ENCODE data around the gene CXCR5.
A peak's percentile ranks its signal among the peaks of the same experiment; 100 is the strongest.

Gene CXCR5

DNA sequence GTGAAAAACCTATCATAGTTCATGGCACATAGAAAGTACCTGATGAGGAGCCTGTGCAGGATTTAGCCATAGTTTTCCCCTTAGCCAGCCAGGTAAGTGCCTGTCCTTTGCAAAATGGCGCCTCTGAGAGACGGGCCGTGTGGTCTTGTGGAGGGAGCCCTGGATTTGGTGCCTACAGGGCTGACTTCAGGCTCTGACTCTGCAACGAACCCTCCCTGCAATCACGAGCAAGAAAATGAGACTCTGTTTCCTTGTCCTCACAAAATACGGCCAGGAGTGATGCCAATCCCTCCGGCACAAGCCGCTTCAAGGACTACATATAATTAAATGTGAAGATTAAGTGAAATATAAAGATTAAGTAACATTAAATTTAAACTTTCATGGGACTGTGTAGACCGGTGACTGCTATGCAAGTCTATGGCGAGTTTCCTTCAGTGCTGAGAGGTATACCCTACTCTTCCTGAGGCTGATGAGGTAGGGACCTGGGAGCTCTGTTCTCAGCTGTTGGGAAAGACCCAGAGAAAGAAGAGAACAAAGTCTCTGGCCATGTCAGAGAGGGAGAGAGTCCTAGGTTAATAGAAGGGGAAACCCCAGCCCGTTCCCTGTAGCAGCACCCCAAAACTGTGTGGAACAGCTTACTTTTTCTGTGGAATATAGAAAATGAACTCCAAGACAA is 6.1 kb upstream of the CXCR5 start:
- DNase-seq, result no peak

DNA sequence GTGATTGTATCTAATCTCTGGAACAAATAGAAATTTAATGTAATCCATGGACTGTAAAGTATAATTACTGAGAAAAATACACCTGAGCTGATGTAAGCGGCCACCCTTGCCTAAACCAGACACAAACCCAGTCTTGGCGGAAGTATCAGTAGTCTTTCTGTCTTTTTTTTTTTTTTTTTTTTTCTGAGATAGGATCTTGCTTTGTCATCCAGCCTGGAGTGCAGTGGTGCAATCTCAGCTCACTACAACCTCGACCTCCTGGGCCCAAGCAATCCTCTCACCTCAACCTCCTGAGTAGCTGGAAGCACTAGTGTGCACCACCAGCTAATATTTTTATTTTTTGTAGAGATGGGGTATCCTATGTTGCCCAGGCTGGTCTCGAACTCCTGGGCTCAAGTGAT is 5.5 kb upstream of the CXCR5 start:
- no peak for DNase-seq

DNA sequence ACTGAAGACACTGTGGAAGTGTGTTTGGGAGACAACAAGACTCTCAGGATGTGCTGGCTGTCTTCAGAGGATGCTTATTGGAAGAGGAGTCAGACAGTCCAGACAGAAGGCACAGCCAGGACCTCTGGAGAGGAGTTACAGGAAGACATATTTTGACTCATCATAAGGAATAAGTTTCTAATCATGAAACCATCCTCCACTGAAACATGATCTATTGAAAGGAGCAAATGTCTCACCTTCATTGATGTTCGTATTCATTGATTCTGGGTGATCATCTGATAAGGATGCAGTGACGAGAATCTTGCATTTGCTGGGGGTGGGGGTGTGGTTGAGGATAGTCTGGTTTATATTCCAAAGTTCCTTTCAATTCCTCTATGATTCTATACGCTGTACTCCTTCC is 2.5 kb upstream of the CXCR5 start:
- DNase-seq, result no peak

DNA sequence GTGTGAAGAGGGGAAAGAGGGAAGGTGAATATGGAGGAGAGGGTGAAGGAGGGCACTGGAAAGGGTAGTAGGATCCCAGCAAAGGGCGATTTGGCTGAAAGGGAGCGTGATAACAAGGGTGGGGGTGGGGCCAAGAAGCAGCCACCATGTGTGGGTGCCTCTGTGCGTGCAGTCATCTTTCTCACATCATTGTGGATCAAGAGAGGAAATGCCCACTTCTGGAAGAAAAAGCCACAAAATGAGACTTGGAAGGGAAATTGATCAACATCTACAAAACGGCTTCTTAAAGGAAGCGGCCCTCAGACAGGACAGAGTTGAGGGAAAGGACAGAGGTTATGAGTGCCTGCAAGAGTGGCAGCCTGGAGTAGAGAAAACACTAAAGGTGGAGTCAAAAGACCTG is 1.2 kb upstream of the CXCR5 start:
- DNase-seq, result no peak

DNA sequence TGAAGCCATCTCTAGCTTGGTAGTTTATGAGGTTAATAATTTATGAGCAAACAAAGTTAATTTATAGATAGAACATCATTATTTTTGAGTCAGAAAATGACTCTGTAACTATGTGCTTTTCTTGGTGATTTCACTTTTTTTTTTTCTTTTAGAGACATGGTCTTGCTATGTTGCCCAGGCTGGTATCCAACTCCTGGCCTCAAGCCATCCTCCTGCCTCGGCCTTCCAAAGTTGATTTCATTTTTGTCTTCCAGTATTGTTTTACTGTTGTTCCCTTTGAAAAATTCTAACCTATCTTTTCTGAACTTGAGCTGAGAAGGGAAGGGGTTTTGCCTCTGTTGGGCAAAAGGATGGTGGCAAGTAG is 706 bp upstream of the CXCR5 start:
- no peak for DNase-seq

DNA sequence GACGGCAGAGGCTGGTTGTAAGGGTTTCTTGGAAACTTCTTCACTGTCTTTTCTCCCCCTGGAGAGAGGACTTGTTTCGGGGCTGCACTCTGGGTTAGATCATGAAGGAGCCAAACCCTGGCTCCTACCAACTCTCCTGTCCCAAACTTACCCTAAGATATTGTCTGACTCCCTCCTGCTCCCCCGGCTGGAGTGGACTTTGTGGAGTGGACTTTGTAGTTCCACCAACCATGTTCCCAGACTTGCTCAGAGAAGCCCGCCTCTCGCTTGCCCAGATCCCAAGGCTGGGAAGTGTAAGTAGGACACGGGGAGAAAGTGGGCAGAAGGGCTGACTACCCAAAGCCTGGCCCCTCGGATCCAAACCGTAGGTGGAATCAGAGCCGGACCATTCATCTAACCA is 1.2 kb downstream of the CXCR5 start:
- no peak for DNase-seq

DNA sequence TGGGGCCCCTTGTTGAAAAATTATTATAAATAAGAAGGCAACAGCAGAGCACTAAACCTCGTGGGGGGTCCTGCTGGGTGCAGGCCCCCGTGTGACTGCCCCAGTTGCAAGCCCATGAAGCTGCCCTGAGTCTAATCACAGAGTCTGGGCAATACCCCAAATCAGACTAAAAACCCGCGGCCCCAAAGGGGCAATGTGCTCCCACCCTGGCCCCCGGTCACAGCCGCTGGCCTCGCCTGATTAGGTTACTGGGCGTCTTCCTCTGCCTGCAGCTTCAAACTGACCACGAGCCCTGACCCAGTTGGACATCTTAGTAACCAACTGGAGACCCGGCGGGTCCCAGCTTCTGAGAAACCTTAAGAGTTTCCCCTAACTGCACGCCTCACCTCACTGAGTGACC is 1.6 kb downstream of the CXCR5 start:
- no peak for DNase-seq

DNA sequence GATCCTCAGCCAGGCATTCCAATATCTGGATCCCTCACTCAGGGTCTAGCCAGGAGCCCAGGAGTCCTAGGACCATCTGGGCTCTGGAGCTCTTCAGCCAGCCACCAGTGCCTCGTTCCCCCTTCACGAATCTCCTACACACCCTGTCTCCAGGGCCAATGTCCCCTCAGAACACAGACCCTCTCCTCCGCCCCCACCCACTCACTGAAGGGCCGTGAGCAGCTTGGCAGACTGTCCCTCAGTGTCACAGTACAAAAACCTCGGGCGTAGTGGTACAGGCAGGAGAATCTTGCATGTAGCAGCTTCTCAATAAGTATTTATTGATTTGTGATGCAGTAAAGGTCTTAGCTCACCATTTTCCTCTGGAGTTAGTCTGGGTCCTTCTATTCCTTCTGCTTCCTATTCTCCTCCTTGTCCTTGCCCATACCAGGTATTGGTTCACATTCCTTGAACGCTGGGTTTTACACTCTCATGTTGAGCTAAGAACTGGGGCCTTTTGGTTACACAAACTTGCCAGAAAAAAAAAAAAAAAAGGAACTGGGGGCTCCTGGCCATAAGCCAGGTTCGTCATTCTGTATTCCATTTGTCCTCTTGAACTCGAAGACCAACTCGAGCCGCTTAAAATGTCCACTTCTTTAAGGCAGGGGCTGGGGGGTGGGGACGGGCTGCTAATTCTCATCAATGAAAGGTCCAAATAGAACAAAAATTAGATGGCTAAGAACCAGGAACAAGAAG is 2.3 kb downstream of the CXCR5 start:
- no peak for DNase-seq

DNA sequence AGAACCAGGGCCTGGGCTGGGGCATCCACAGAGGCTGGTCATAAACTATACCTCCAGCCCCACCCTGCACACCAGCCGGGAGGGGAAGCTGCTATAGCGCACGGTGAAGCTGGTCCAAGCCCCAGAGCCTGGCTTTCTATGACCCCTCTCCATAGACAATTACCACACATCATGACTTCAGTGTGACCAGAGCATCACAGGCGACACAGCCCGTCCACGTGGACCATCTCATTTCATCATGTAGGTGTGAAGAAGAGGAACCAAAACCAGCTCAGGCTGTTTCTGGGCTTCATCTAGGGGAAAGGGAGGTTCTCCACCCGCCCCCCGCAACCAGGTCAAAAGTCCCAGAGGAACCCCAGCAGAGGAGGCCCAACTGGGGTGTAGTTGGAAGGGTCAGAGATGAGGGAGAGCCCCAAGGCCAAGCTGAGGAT is 3.0 kb downstream of the CXCR5 start:
- DNase-seq, result no peak

DNA sequence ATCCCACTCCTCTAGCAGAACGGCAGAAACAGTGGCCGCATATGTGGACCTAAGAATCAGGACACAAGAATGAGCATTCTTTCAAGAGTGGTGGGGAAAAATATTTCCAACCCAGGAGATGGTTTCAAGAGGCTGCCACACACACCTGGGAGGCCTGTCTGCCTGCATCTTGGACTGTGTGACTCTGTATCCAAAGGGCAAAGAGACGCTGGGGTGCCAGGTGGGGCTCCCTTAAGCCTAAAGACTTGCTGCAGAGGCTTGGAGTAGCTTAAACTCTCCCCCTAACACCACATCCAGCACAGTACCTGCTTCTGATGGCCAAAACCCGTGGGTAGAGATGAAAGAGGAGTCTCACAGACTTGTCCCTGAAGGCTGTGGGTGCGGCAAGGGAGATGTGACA is 3.5 kb downstream of the CXCR5 start:
- DNase-seq, result no peak

DNA sequence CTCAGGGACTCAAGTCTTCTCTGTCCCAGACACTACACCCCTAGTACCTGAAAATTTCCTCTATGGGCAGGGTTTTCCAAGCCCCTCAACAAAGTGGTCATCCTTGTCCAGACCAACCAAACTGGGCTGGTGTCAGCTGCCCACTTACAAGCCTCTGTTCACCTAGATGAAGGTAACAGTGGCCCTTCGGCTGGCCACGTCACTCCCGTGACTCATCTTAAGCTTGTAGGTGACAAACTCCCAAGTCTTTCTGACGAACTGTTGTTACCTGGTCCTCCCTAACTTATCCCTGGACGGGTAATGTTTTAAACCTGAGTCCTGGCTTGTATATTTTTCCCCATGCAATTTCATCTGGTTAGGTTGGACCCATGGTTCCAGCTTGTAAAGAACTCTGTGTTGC is 4.7 kb downstream of the CXCR5 start:
- no peak for DNase-seq

DNA sequence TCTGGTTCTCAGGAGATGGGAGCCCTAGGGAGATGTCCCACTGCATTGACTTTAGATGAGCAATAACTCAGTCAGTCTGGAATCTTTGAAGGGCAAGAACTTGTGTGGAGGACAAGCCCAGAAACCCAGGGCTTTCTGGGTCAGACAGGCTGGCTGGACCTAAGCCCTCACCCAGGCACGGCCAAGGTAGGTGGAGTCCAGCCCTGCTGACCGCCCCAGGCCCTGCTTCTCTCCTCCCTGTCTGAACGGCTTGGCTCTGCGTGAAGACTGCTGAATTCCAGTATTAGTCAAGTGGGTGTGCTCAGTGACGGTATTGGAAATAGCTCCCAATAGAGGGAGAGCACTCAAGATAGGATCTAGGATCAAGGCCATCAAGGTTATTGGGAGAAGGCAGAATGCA is 6.1 kb downstream of the CXCR5 start:
- DNase-seq, result no peak

DNA sequence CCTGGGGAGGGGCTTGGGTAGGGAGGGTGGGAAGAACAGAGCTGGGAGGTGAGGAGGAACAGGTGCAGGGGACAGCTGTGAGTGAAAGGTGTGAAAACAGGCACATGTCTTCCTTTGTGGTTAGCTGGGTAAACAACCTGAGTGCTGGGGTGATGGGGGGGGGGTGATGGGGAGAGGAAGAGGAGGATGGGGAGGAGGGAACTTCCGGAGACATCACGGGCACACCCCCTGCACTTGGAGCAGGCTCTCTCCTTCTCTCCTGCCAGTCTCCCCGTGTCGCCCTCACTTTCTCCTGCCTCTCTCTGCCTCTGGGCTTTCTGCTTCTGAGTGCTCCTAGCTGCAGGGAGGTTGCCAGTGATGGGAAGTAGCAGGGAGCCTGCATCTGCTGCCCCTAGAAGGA is 8.8 kb downstream of the CXCR5 start:
- peak; percentile 86 for DNase-seq

DNA sequence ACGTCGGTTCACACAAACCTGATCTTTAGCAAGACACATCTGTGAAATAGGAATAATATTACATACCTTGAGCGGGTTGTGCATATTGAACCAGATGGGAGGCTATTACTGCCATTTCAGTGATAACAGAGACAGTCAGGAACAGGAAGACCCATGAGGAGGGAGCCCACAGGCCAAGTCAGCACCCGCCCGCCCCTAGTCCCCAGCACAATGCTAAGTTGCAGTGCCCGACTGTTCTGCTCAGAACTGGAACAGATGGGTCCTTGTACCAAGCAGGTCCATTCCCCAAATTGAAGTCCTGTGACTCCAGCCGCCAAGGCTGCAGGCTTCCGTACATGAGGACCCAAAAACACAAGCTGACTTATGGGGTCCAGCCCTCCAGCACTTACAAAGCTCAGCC is 9.3 kb downstream of the CXCR5 start:
- no peak for DNase-seq

DNA sequence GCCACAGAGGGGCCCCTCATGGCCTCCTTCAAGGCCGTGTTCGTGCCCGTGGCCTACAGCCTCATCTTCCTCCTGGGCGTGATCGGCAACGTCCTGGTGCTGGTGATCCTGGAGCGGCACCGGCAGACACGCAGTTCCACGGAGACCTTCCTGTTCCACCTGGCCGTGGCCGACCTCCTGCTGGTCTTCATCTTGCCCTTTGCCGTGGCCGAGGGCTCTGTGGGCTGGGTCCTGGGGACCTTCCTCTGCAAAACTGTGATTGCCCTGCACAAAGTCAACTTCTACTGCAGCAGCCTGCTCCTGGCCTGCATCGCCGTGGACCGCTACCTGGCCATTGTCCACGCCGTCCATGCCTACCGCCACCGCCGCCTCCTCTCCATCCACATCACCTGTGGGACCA is 10.0 kb downstream of the CXCR5 start:
- DNase-seq, result no peak

DNA sequence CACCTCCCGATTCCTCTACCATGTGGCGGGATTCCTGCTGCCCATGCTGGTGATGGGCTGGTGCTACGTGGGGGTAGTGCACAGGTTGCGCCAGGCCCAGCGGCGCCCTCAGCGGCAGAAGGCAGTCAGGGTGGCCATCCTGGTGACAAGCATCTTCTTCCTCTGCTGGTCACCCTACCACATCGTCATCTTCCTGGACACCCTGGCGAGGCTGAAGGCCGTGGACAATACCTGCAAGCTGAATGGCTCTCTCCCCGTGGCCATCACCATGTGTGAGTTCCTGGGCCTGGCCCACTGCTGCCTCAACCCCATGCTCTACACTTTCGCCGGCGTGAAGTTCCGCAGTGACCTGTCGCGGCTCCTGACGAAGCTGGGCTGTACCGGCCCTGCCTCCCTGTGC is 10.5 kb downstream of the CXCR5 start:
- no peak for DNase-seq

DNA sequence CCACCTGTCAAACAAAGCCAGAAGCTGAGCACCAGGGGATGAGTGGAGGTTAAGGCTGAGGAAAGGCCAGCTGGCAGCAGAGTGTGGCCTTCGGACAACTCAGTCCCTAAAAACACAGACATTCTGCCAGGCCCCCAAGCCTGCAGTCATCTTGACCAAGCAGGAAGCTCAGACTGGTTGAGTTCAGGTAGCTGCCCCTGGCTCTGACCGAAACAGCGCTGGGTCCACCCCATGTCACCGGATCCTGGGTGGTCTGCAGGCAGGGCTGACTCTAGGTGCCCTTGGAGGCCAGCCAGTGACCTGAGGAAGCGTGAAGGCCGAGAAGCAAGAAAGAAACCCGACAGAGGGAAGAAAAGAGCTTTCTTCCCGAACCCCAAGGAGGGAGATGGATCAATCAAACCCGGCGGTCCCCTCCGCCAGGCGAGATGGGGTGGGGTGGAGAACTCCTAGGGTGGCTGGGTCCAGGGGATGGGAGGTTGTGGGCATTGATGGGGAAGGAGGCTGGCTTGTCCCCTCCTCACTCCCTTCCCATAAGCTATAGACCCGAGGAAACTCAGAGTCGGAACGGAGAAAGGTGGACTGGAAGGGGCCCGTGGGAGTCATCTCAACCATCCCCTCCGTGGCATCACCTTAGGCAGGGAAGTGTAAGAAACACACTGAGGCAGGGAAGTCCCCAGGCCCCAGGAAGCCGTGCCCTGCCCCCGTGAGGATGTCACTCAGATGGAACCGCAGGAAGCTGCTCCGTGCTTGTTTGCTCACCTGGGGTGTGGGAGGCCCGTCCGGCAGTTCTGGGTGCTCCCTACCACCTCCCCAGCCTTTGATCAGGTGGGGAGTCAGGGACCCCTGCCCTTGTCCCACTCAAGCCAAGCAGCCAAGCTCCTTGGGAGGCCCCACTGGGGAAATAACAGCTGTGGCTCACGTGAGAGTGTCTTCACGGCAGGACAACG is 11.7 kb downstream of the CXCR5 start:
- DNase-seq, result peak; percentile 41

DNA sequence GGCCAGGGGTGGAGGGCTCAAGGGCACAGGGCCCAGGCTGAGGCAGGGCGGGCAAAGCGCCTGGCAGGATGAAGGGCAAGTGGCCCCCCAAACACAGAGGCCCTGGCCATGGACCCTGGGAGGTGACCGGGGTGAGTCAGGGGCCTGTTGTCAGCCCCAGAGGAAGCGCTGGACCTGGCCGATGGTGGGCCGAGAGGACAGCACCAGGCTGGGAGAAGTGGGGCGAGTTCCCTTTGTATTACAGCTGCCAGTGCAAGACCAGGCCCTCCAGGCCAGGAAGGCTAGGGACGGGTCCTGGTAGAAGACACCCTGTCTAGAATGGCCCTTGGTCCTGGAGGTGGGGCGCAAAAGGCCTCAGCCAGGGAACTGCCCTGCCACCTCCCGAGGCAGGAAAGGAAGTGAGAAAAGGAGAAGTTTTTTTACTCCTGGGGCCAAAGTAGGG is 12.8 kb downstream of the CXCR5 start:
- DNase-seq, result no peak

DNA sequence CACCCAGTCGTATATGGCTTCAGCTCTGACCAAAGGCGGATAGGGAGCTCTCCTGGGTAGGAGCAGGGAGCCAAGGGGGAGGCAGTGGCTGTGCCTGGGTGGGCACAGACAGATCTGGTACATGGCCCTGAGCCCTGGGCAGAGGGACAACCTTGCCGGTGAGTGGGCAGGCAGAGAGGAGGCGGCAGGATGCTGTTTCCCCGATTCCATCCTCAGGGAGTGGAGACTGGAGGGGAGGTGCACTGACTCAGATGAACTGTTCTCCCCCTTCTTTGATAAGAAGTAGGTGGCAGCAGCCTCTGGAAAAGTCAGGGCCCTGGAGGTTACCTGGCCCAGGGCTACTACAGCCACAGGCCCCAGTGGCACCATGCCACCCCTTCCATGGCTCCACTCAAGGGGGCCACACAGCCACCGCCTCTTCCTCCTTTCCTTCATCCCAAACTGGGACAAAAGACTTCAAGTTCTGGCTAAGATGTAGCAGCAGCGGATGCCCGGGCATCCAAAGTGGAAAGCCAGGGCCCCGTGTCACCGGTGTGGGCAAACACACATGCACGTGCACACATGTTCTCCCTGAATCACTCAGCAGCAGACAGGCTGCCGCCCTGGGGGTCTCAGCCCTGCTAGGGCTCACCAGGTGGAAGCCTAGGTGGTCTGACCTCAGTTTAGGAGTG is 13.4 kb downstream of the CXCR5 start:
- DNase-seq, result no peak

DNA sequence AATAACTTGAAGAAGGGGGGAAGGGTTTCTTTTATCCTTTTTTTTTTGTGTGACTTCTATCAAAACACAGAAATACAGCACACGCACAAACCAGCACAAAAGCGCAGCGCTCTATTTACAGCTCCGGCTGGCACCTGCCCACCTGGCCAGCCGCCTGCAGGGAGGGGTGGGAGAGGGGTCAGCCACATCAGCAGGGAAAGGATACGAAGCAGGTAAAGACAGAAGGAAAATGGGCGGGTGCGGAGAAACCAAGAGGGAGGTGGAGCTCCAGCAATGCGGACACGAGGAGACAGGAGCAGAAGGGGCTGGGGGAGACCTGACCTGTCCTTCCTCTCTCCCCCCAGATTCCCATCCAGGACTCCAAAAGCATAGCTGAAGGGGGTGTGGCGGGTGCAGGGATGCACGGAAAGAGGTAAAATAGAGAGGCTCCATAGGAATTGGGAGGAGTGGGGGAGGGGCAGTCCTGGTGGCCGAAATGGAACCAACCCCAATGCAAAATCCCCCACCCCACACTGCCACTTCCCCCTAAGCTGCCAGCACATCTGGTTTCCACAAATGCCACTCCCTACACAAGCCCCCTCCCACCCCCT is 14.1 kb downstream of the CXCR5 start:
- DNase-seq, result peak; percentile 79

DNA sequence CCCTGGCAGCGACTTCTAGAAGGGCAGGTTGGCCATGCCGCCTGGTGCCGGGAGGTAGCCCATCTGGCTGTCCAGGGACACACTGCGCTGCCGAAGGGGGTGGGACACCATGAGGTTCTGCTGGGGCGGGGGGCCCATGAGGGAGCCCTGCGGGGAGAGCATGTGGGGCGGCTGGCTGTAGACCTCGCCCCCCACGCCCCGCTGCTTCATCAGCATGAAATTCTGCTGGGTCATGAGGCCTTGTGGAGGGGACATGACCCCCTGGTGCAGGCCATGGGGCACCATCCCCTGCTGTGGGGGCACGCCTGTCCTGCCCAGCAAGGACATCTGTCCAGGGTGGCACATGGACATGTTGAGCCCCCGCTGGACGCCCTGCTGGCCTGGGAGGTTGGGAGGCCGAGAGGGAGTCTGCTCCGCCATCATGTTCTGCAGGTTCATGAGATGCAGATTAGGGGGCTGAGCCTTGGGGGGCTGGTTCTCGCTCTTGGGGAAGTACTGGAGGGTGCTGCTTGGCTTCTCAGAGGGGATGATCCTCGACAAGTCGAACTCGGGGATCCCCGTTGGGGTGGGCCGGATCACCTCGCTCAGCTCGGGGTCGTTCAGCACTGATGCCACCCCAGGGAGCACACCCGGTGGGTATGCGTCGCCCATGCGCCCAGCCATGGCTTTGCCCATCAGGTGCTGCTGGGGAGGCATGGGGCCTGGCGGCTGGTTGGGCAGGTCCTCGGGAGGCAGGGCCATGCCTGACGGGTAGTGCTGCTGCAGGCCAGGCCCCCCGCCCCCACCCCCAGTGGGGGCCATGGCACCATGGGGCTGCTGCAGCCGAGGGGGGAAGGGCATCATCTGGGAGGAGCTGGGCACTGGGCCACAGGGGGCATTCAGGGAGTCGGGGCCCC is 15.0 kb downstream of the CXCR5 start:
- no peak for DNase-seq

DNA sequence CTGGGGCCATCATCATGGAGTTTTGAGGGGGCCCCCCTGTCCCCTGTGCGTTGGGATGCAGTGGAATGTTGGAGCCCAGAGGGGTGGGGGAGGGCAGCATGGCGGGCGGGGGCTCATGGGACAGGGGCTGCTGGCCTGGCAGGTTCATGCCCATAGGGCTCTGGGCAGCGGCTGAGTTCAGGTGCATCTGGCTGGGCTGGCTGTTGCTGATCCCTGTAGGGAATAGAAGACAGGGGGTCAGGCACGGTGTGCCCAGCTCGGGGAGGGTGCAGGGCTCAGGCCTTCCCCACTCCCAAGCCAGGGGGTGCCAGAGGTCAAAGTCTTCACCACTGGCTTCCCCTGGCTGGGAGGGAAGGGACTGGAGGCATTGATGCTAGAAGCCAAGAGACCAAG is 15.6 kb downstream of the CXCR5 start:
- DNase-seq, result no peak

All from NCI-H69 (cell line).